ENCODE measurements around the gene CAMK1D.

GRCh38 chr10:12728494-12728893 is 379.1 kb downstream of the CAMK1D start:
- TF ChIP-seq CTCF (IDR thresholded peaks at IDR 0.05; ENCODE audit: poor library complexity) (no peak), EZH2 (IDR thresholded peaks at IDR 0.05; ENCODE audit: borderline replicate concordance) (no peak), EZH2phosphoT487 (IDR thresholded peaks at IDR 0.05; ENCODE audit: low read depth, severe bottlenecking, unreplicated experiment) (no peak)

Measured in hepatocyte (in vitro differentiated cells).